HEK293 (cell line): ENCODE results near the gene ALDH3A1.
"Not testable (repeated sequence)": the region's sequence is repeated elsewhere in the genome, so short reads cannot be mapped to it uniquely, and the experiment has no call there.

Experiments
- CTCF ChIA-PET: fragments of 350-600 bp; formaldehyde crosslinking; extraction: SDS; loops from one replicate; lab custom pipeline; 2021; ENCODE audit warnings: antibody characterized with exemption; lab: Yijun Ruan, JAX
- POLR2A ChIA-PET: fragments of 300-600 bp; formaldehyde crosslinking; extraction: SDS; loops from one replicate; lab custom pipeline; 2020; ENCODE audit warnings: antibody characterized with exemption, inconsistent platforms; lab: Yijun Ruan, JAX
- H3K27ac ChIP-seq: fragments of 200-500 bp; sonication (Bioruptor generic); 2 replicates; pipeline ENCODE4 v1.5.1; 2014; ENCODE audit warnings: low read depth, low read length, control low read depth, inconsistent platforms; ENCODE audit errors: extremely low read depth
- H3K36me3 ChIP-seq, 2 experiments: fragments of 200-500 bp in 1 of 2; sonication (Bioruptor generic) in 1 of 2; 1 replicate in 1 of 2; 2 replicates in 1 of 2; pipeline ENCODE4 v1.5.1; 2014 to 2017; ENCODE audit warnings: inconsistent platforms in 2 of 2, low read length in 2 of 2; ENCODE audit not compliant: control insufficient read depth in 2 of 2, insufficient read depth in 1 of 2
- H3K4me1 ChIP-seq: fragments of 200-500 bp; sonication (Bioruptor generic); 2 replicates; pipeline ENCODE4 v1.5.1; 2014; ENCODE audit warnings: mild to moderate bottlenecking, low read length, inconsistent platforms; ENCODE audit not compliant: control insufficient read depth, insufficient read depth
- H3K4me3 ChIP-seq: 2 replicates; pipeline ENCODE4 v1.5.1; 2011; ENCODE audit warnings: low read depth, mild to moderate bottlenecking, control low read depth, low read length, moderate library complexity
- H3K9me3 ChIP-seq: fragments of 200-500 bp; sonication (Bioruptor generic); 2 replicates; pipeline ENCODE4 v1.5.1; 2014; ENCODE audit warnings: low read depth, low read length, inconsistent platforms; ENCODE audit not compliant: control insufficient read depth, insufficient read depth
- BCL11A ChIP-seq: fragments of 450-650 bp; formaldehyde crosslinking; IDR thresholded peaks from 2 replicates; pipeline ENCODE4 v1.5.1; 2016; ENCODE audit warnings: low read depth, missing biosample characterization, missing genetic modification characterization
- ELK4 ChIP-seq: IDR thresholded peaks from 2 replicates; pipeline ENCODE4 v1.6.1; 2011; ENCODE audit warnings: mild to moderate bottlenecking, low read depth, low read length, borderline replicate concordance
- GFI1B ChIP-seq: fragments of 450-650 bp; formaldehyde crosslinking; IDR thresholded peaks from 2 replicates; pipeline ENCODE4 v1.5.1; 2016; ENCODE audit warnings: missing biosample characterization, missing genetic modification characterization
- KLF10 ChIP-seq: fragments of 450-650 bp; IDR thresholded peaks from 2 replicates; pipeline ENCODE4 v1.5.1; 2018; ENCODE audit warnings: missing biosample characterization, mild to moderate bottlenecking, missing genetic modification characterization
- KLF8 ChIP-seq: fragments of 450-650 bp; formaldehyde crosslinking; IDR thresholded peaks from 2 replicates; pipeline ENCODE4 v1.5.1; 2016; ENCODE audit warnings: missing biosample characterization, missing genetic modification characterization
- MZF1 ChIP-seq: fragments of 450-650 bp; formaldehyde crosslinking; IDR thresholded peaks from 2 replicates; pipeline ENCODE4 v1.5.1; 2017; ENCODE audit warnings: missing biosample characterization, missing genetic modification characterization, borderline replicate concordance
- PATZ1 ChIP-seq: fragments of 450-650 bp; formaldehyde crosslinking; IDR thresholded peaks from 2 replicates; pipeline ENCODE4 v1.5.1; 2016; ENCODE audit warnings: missing biosample characterization, missing genetic modification characterization
- REPIN1 ChIP-seq: fragments of 450-650 bp; formaldehyde crosslinking; IDR thresholded peaks from 2 replicates; pipeline ENCODE4 v1.5.1; 2017; ENCODE audit warnings: missing biosample characterization, missing genetic modification characterization, low read depth
- TRIM28 ChIP-seq: IDR thresholded peaks from 2 replicates; pipeline ENCODE4 v1.6.1; 2011; ENCODE audit warnings: low read length, control low read depth, borderline replicate concordance
- ZBTB10 ChIP-seq: fragments of 450-650 bp; formaldehyde crosslinking; IDR thresholded peaks from 2 replicates; pipeline ENCODE4 v1.5.1; 2016; ENCODE audit warnings: missing biosample characterization, missing genetic modification characterization
- ZNF202 ChIP-seq: fragments of 450-650 bp; formaldehyde crosslinking; IDR thresholded peaks from 2 replicates; pipeline ENCODE4 v1.5.1; 2016; ENCODE audit warnings: missing biosample characterization, missing genetic modification characterization, borderline replicate concordance
- ZNF23 ChIP-seq: fragments of 450-650 bp; formaldehyde crosslinking; IDR thresholded peaks from 2 replicates; pipeline ENCODE4 v1.5.1; 2016; ENCODE audit warnings: missing biosample characterization, missing genetic modification characterization, borderline replicate concordance
- ZNF24 ChIP-seq: fragments of 450-650 bp; formaldehyde crosslinking; IDR thresholded peaks from 2 replicates; pipeline ENCODE4 v1.5.1; 2016; ENCODE audit warnings: missing biosample characterization, missing genetic modification characterization
- ZNF274 ChIP-seq, 2 experiments: fragments of 200-500 bp in 1 of 2; fragments of 450-650 bp in 1 of 2; sonication (Bioruptor generic) in 1 of 2; formaldehyde crosslinking in 1 of 2; IDR thresholded peaks; 2 replicates each; pipeline versions ENCODE4 v1.5.1 to v1.6.1; 2014 to 2016; ENCODE audit warnings: borderline replicate concordance in 1 of 2, inconsistent platforms in 1 of 2, low read length in 1 of 2, missing biosample characterization in 1 of 2, missing genetic modification characterization in 1 of 2
- ZNF341 ChIP-seq: fragments of 450-650 bp; formaldehyde crosslinking; IDR thresholded peaks from 2 replicates; pipeline ENCODE4; 2016; ENCODE audit warnings: low read depth, missing biosample characterization, missing genetic modification characterization
- ZNF391 ChIP-seq: fragments of 450-650 bp; formaldehyde crosslinking; IDR thresholded peaks from 2 replicates; pipeline ENCODE4 v1.5.1; 2016; ENCODE audit warnings: low read depth, missing biosample characterization, missing genetic modification characterization, borderline replicate concordance
- ZNF394 ChIP-seq: fragments of 450-650 bp; formaldehyde crosslinking; IDR thresholded peaks from 2 replicates; pipeline ENCODE4 v1.5.1; 2016; ENCODE audit warnings: missing biosample characterization, missing genetic modification characterization, mild to moderate bottlenecking, moderate library complexity, borderline replicate concordance
- ZNF530 ChIP-seq: fragments of 450-650 bp; formaldehyde crosslinking; IDR thresholded peaks from 2 replicates; pipeline ENCODE4 v1.5.1; 2016; ENCODE audit warnings: low read depth, missing biosample characterization, missing genetic modification characterization
- ZNF555 ChIP-seq: fragments of 450-650 bp; formaldehyde crosslinking; conservative IDR thresholded peaks from 2 replicates; pipeline ENCODE4 v1.5.1; 2017; ENCODE audit warnings: missing biosample characterization, mild to moderate bottlenecking, missing genetic modification characterization, inconsistent platforms
- ZNF560 ChIP-seq: fragments of 450-650 bp; formaldehyde crosslinking; IDR thresholded peaks from 2 replicates; pipeline ENCODE4 v1.5.1; 2017; ENCODE audit warnings: missing biosample characterization, missing genetic modification characterization, borderline replicate concordance
- ZNF596 ChIP-seq: fragments of 450-650 bp; IDR thresholded peaks from 2 replicates; pipeline ENCODE4 v1.5.0; 2018; ENCODE audit warnings: missing biosample characterization, mild to moderate bottlenecking, missing genetic modification characterization, moderate library complexity
- ZNF639 ChIP-seq: fragments of 450-650 bp; formaldehyde crosslinking; IDR thresholded peaks from 2 replicates; pipeline ENCODE4 v1.5.1; 2016; ENCODE audit warnings: missing biosample characterization, missing genetic modification characterization
- ZNF658 ChIP-seq: fragments of 450-650 bp; formaldehyde crosslinking; IDR thresholded peaks from 2 replicates; pipeline ENCODE4; 2016; ENCODE audit warnings: missing biosample characterization, missing genetic modification characterization
- ZSCAN16 ChIP-seq: fragments of 450-650 bp; formaldehyde crosslinking; IDR thresholded peaks from 2 replicates; pipeline ENCODE4 v1.5.1; 2016; ENCODE audit warnings: missing biosample characterization, missing genetic modification characterization

The ALDH3A1 gene

GRCh38 chr17:19766016-19766415, 17.9 kb upstream of the ALDH3A1 start:
- TF ChIP-seq ZNF23 (tag by site-specific recombination): no peak
- TF ChIP-seq ZNF658 (tag by site-specific recombination): no peak
- no peak for TF ChIP-seq ZNF341
- no peak for TF ChIP-seq BCL11A (tag by site-specific recombination)
- TF ChIP-seq PATZ1: no peak
- TF ChIP-seq ZNF596 (tag by site-specific recombination): no peak
- TF ChIP-seq ZNF555: no peak
- TF ChIP-seq ZNF24 (tag by site-specific recombination): no peak
- no peak for TF ChIP-seq KLF8 (tag by site-specific recombination)
- TF ChIP-seq KLF10: no peak
- no peak for TF ChIP-seq ZNF560
- TF ChIP-seq REPIN1 (tag by site-specific recombination): no peak
- no peak for TF ChIP-seq ZSCAN16 (tag by site-specific recombination)
- Histone ChIP-seq H3K36me3 (peaks cover 0 to 7% of the 10 kb centered on the region in 2 experiments; a peak in 2 of 3 replicates), H3K9me3 (no peaks in the 10 kb centered on the region), H3K4me3 (no peak overlapping the region), H3K27ac (no peak overlapping the region), H3K4me1 (no peaks in the 10 kb centered on the region)
- ChIA-PET POLR2A (interaction anchor here (0.6 to 1.1 kb wide), 2 partner anchors 21 to 100 kb away, joined by 3 read pairs; no protein-coding TSS in a partner anchor), CTCF (interaction anchor here (0.7 to 10.1 kb wide), 52 partner anchors 9 to 449 kb away, joined by 3 to 173 read pairs (median 4); partner anchors contain the start of genes ALDH3A1, ALDH3A2, B9D1 and SLC47A1)

- POLR2A ChIA-PET: interaction anchor here (1.0 to 2.0 kb wide), 3 partner anchors 115 to 401 kb away, joined by 4 to 9 read pairs (median 5); partner anchors contain the start of genes ALDH3A2 and B9D1
- not testable (repeated sequence) for H3K9me3 ChIP-seq, H3K36me3 ChIP-seq, H3K27ac ChIP-seq, H3K4me3 ChIP-seq, H3K4me1 ChIP-seq
- CTCF ChIA-PET: interaction anchor here (0.5 to 10.1 kb wide), 12 partner anchors 8 to 402 kb away, joined by 3 to 173 read pairs (median 24); partner anchors contain the start of genes ALDH3A2, B9D1 and SLC47A1
Observed at GRCh38 chr17:19763991-19764390, 15.9 kb upstream of the ALDH3A1 start.

- ChIA-PET CTCF (interaction anchor here (0.6 to 10.1 kb wide), 33 partner anchors 8 to 522 kb away, joined by 3 to 173 read pairs (median 5); partner anchors contain the start of genes ALDH3A1, ALDH3A2, B9D1 and SPECC1), POLR2A (interaction anchor here (0.6 to 2.0 kb wide), 5 partner anchors 19 to 401 kb away, joined by 3 to 9 read pairs (median 8); partner anchors contain the start of genes ALDH3A2 and B9D1)
- Histone ChIP-seq H3K27ac (no peak overlapping the region), H3K4me3 (no peak overlapping the region), H3K36me3 (no peaks in the 10 kb centered on the region), H3K9me3 (no peaks in the 10 kb centered on the region), H3K4me1 (no peaks in the 10 kb centered on the region)
- TF ChIP-seq GFI1B (tag by site-specific recombination): no peak
- no peak for TF ChIP-seq ZNF639 (tag by site-specific recombination)
- no peak for TF ChIP-seq TRIM28
- no peak for TF ChIP-seq ELK4
- TF ChIP-seq MZF1 (tag by site-specific recombination): no peak
- no peak for TF ChIP-seq ZBTB10 (tag by site-specific recombination)
- no peak for TF ChIP-seq ZNF274 (IDR thresholded peaks at IDR 0.05; ENCODE audit: low read length)
- TF ChIP-seq ZNF274 (tag by site-specific recombination; IDR thresholded peaks at IDR 0.05; ENCODE audit: borderline replicate concordance): no peak
- no peak for TF ChIP-seq ZNF341
- TF ChIP-seq ZNF391 (tag by site-specific recombination): no peak
- TF ChIP-seq ZNF530 (tag by site-specific recombination): no peak
- no peak for TF ChIP-seq ZNF202 (tag by site-specific recombination)
- no peak for TF ChIP-seq ZNF394 (tag by site-specific recombination)
Observed at GRCh38 chr17:19763416-19763815, 15.3 kb upstream of the ALDH3A1 start.
